Pancreas (tissue), 10 donors: ENCODE results near the gene PLA2G6. TPM values are rescaled to one million over a fixed set of nuclear protein-coding genes. Genes with fewer than 3 reads are reported as not detected.

Experiments
- ATAC-seq, 4 donors: fragments of 200-7000 bp; cut with Tn5 transposase; one replicate each; pipeline versions ENCODE4 v1.8.0 to v1.9.1; 2020; ENCODE audit warnings: mild to moderate bottlenecking in 4 of 4, moderate library complexity in 4 of 4
- DNase-seq, 6 donors: peaks; one replicate each; pipeline ENCODE4 v3.0.0-alpha.2; 2020
- FAIRE-seq: peaks from 2 replicates; lab custom pipeline; 2012; peaks lifted over from hg19 to GRCh38; lab: Jason Lieb, UNC
- H3K27ac ChIP-seq, 4 donors: fragments of 200-600 bp; sonication (generic); 1 replicate in 3 of 4; 2 replicates in 1 of 4; pipeline versions ENCODE4 v1.5.0 to v1.8.0; 2020
- H3K27me3 ChIP-seq, 4 donors: fragments of 200-600 bp; one replicate each; pipeline ENCODE4 v1.8.0; 2021
- H3K36me3 ChIP-seq, 3 donors: fragments of 200-600 bp; sonication (generic) in 1 of 3; one replicate each; pipeline versions ENCODE4 v1.5.0 to v1.8.0; 2020 to 2021
- H3K4me1 ChIP-seq, 3 donors: fragments of 200-600 bp; one replicate each; pipeline ENCODE4 v1.8.0; 2021
- H3K4me3 ChIP-seq, 4 donors: fragments of 200-600 bp; sonication (generic) in 2 of 4; one replicate each; pipeline versions ENCODE4 v1.5.0 to v1.8.0; 2020 to 2021
- H3K9me3 ChIP-seq, 4 donors: fragments of 200-600 bp; one replicate each; pipeline ENCODE4 v1.8.0; 2021
- CTCF ChIP-seq, 4 donors: fragments of 200-600 bp; sonication (generic) in 3 of 4; IDR thresholded peaks; one replicate each; pipeline versions ENCODE4 v1.5.0 to v1.8.0; 2021; ENCODE audit warnings: antibody characterized with exemption in 4 of 4
- whole genome bisulfite sequencing, 2 donors: extraction: QIAGEN DNeasy Blood & Tissue Kit; methylation state at CpG; one replicate each; pipeline ENCODE4 v1.1.7; 2013; 5-methylcytosine and 5-hydroxymethylcytosine counted together
- intact Hi-C, 3 donors: fragments of 100-400 bp; cut with DNase I; formaldehyde crosslinking; loops; one replicate each; pipeline versions ENCODE4 v1.11.1 to v1.14.2; 2022
- polyA plus RNA-seq, 2 donors: library from polyadenylated mRNA; stranded (reverse); fragments of 200-250 nt; gene quantifications; one replicate each; pipeline ENCODE4 v1.2.3, GENCODE V29; 2013
- total RNA-seq, 6 donors: library from RNA; stranded (reverse); fragmentation: NEBNext Ultra II Directional in 4 of 6; extraction: Animal tissue kit (Norgen Biotek cat#: 25700) in 4 of 6; gene quantifications; one replicate each; pipeline versions ENCODE4 v1.2.1 to v1.2.4, GENCODE V29; 2021 to 2023
- donor health status: healthy with polysubstance abuse.
- donor health status: DM: no; HTN: no; CAD: no; lungs with moderate emphysema.
- donor health status: DM: no; HTN: no; CAD: no.
- donor health status: control.
- donor health status: control.
- donor health status: Bipolar disorder and iron deficiency.
- donor health status: DM: yes; HTN: yes; CAD: no.
- donor health status: DM: no; HTN: no; CAD: no.
- donor health status: DM: no; HTN: no; CAD: no.
- donor health status: DM: yes; HTN: yes; CAD: no.

The PLA2G6 gene
- total and polyA plus RNA-seq, 8 donors = 8.7 to 109 (median 26.1) TPM

GRCh38 chr22:38097557-38098409, 83.8 kb downstream of the PLA2G6 start:
- intact Hi-C loops = no loop called here
- TF ChIP-seq CTCF (IDR thresholded peaks at IDR 0.05) = no peak
- Histone ChIP-seq H3K27ac (no peak overlapping the region), H3K4me1 (no peaks in the 10 kb centered on the region), H3K27me3 (no peaks in the 10 kb centered on the region), H3K9me3 (no peaks in the 10 kb centered on the region), H3K36me3 (no peaks in the 10 kb centered on the region), H3K4me3 (no peak overlapping the region)
- WGBS, 2 donors = 69 to 79% methylated on average over 29 to 30 of the region's 32 CpGs
- DNase-seq = peak in 1 of 6 donors; percentile 36
- FAIRE-seq = no peak
- peak in 1 of 4 donors; percentile 9 for ATAC-seq

- H3K4me1 ChIP-seq = no peaks in the 10 kb centered on the region
- H3K27me3 ChIP-seq = no peaks in the 10 kb centered on the region
- 92 to 95% methylated on average over 15 of the region's 15 CpGs for WGBS, 2 donors
- H3K27ac ChIP-seq = no peak overlapping the region
- no peaks in the 10 kb centered on the region for H3K9me3 ChIP-seq
- ATAC-seq (no peak), DNase-seq (peak in 1 of 6 donors; percentile 43), FAIRE-seq (no peak)
- H3K36me3 ChIP-seq = no peaks in the 10 kb centered on the region
- intact Hi-C loops = no loop called here
- no peak for TF ChIP-seq CTCF (IDR thresholded peaks at IDR 0.05)
- H3K4me3 ChIP-seq = no peak overlapping the region
Measured at GRCh38 chr22:38097058-38097457, 84.6 kb downstream of the PLA2G6 start.

- no peaks in the 10 kb centered on the region for H3K4me1 ChIP-seq
- no peak for TF ChIP-seq CTCF (IDR thresholded peaks at IDR 0.05)
- intact Hi-C loops = no loop called here
- no peak overlapping the region for H3K4me3 ChIP-seq
- no peak overlapping the region for H3K27ac ChIP-seq
- FAIRE-seq (no peak), ATAC-seq (peak in 1 of 4 donors; percentile 22), DNase-seq (peak in 2 of 6 donors; percentile 22 to 60)
- H3K9me3 ChIP-seq = no peaks in the 10 kb centered on the region
- 65 to 69% methylated on average over 16 to 34 of the region's 34 CpGs for WGBS, 2 donors
- no peaks in the 10 kb centered on the region for H3K36me3 ChIP-seq
- no peaks in the 10 kb centered on the region for H3K27me3 ChIP-seq
Measured at GRCh38 chr22:38089474-38089851, 92.2 kb downstream of the PLA2G6 start.

GRCh38 chr22:38088629-38089473, 92.8 kb downstream of the PLA2G6 start:
- Histone ChIP-seq H3K9me3 (no peaks in the 10 kb centered on the region), H3K36me3 (no peaks in the 10 kb centered on the region), H3K4me3 (no peak overlapping the region), H3K4me1 (no peaks in the 10 kb centered on the region), H3K27ac (no peak overlapping the region), H3K27me3 (no peaks in the 10 kb centered on the region)
- no peak for TF ChIP-seq CTCF (IDR thresholded peaks at IDR 0.05)
- FAIRE-seq (no peak), DNase-seq (peak in 1 of 6 donors; percentile 56), ATAC-seq (no peak)
- WGBS, 2 donors = 58 to 60% methylated on average over 59 to 81 of the region's 85 CpGs
- intact Hi-C loops = no loop called here
